ENCODE results near the gene ERV3-1.
A peak's percentile ranks its signal among the peaks of the same experiment; 100 is the strongest.
"Not testable (repeated sequence)": the region's sequence is repeated elsewhere in the genome, so short reads cannot be mapped to it uniquely, and the experiment has no call there.

Gene ERV3-1

DNA sequence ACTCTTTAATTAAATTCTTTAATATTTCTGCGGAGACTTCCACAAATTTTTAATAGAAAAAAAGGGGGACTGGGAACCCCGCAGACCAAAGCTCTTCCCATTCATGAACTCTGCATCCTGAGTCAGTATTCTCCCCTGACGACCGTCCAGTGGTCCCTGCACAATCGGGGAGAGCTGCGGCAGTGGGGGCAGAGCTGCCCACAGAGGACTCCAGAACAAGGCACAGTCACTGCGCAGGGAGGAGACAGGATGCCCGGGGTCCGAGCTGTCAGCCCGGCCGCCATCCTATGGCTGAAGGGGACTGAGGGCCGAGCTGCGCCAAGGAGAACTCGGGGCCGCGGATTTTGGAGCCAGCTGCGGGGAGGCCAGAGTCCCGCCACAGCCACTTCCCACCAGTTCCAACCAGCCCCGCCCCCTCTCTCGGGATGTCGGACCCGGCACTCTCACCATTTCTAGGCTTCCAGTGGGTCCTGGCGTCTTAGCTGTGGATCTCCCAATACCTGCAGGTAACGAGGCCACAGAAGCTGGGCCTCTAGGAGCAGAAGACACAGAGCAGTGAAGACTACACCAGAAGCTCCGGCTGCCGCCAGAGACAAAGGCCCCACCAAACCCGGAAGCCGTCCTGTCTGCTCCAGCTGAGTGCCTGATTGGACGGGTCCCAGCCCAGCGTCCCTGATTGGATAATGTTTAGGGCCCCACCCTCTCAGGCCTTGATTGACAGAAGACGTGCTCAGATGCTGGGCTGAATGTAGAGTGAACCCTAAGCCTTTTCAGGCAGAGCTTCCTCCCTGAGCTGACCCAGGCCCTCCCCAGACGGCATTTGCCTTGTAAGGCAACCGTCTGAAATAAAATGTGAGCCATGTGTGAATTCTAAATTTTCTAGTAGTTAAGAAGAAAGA, at the start of gene ERV3-1:
Gene ERV3-1, minus strand, starts transcription at position 594 of the 899 bp plus-strand sequence. CDS start 13,661 bp downstream, outside the sequence.
- Mint-ChIP-seq H3K27ac (peak within 1 kb of the TSS; percentile 99), H3K4me1 (peaks cover 49% of the 10 kb centered on the region), H3K4me3 (peak within 1 kb of the TSS; percentile 99), H3K9me3 (peaks cover under 1% of the 10 kb centered on the region), H3K36me3 (peaks cover 37% of the 10 kb centered on the region), H3K27me3 (no peaks in the 10 kb centered on the region)
- peak; percentile 100 for ATAC-seq

GRCh38 chr7:65055786-65056185, 49.3 kb upstream of the ERV3-1 start:
- Mint-ChIP-seq H3K4me1 (peaks cover 17% of the 10 kb centered on the region), H3K36me3 (peaks cover 54% of the 10 kb centered on the region)
- ATAC-seq, H3K27ac Mint-ChIP-seq, H3K27me3 Mint-ChIP-seq, H3K4me3 Mint-ChIP-seq, H3K9me3 Mint-ChIP-seq: not testable (repeated sequence)

DNA sequence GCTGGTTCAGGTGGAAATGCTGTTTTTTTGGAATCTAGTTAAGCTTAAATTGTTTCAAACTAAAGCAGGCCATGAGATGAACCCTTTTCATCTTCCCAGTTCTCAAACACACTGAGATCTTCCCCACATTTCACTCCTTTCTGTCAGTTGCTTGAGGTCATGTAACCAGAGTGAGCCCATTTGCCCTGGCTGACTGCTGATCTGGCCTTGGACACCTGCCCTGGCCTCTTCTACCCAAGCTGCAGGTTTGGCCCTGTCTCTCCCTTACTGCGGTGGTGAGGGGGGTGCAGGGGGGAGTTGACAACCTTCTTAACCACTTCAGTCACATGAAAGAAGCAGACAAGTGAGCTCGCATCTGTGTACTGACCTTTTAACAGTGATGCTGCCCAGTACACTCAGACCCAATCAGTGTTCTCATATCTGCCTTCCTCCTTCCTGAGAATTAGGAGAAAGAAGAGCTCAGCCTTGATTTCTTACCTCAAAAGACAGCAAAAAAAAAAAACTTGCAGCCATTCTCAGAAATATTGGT, 48.0 kb upstream of the ERV3-1 start:
- Mint-ChIP-seq H3K4me1 (peaks cover 13% of the 10 kb centered on the region), H3K36me3 (peaks cover 47% of the 10 kb centered on the region)
- not testable (repeated sequence) for H3K27ac Mint-ChIP-seq, H3K27me3 Mint-ChIP-seq, H3K9me3 Mint-ChIP-seq, H3K4me3 Mint-ChIP-seq, ATAC-seq

DNA sequence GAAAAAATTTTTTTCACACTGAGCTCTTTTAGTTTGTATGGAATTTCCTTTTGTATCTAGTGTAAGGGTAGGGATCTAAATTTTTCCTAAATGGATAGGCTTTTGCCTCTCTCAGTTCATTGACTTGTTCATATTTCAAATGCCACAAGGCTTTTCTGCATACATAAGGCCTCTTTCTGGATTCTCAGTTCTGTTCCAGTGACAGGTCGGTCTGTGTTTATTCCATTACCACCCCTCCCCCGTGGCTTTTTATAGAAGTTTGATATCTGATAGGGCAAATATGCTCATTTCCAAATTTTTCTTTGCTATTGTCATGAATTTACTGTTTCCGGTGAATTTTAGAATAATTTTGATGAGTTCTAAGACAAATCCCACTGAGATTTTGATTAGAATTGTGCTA, 45.2 kb upstream of the ERV3-1 start:
- ATAC-seq, H3K9me3 Mint-ChIP-seq, H3K27me3 Mint-ChIP-seq, H3K27ac Mint-ChIP-seq, H3K4me3 Mint-ChIP-seq: not testable (repeated sequence)
- H3K36me3 Mint-ChIP-seq, result peaks cover 32% of the 10 kb centered on the region
- H3K4me1 Mint-ChIP-seq, result peaks cover 13% of the 10 kb centered on the region

DNA sequence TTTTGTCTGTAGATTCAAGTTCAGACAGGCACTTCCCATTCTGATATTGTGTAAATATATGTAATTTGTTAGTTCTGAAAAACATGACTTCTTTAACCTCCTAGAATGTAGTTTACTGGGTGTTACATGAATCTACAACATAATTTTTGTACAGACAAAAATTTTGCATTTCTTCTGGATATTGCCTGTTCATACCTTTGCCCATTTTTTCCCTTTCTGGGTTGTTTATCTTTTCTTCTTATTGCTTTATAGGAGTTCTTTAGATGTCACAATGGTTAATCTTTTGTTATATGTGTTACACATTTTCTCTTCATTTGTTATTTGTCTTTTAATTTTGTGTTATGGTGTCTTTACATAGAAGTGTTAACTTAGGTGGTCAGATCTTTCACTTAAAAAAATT, 44.7 kb upstream of the ERV3-1 start:
- H3K4me1 Mint-ChIP-seq, result peaks cover 13% of the 10 kb centered on the region
- H3K4me3 Mint-ChIP-seq, ATAC-seq, H3K9me3 Mint-ChIP-seq, H3K27me3 Mint-ChIP-seq, H3K27ac Mint-ChIP-seq: not testable (repeated sequence)
- H3K36me3 Mint-ChIP-seq, result peaks cover 26% of the 10 kb centered on the region

DNA sequence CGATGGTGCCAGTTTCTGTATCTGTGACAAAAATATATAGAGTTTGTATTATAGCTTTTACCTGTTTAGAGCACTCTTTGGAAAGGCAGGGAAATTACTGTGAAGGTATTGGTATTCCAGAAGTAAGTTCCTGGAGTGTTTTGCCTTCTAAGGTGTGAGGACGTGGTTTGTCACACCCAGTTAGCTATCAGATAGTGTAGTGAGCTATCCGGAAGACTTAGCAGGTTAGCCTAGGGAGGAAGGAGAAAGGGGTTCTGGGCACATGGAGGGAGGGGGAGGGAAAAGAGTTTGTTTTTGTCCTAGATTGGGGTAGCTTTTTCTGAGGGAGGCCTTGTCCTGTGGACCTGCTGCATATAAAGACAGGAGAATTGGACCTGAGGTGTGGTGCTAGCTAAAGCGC, 39.8 kb upstream of the ERV3-1 start:
- H3K27ac Mint-ChIP-seq, H3K4me1 Mint-ChIP-seq: not testable (repeated sequence)

GRCh38 chr7:65045589-65045988, 39.1 kb upstream of the ERV3-1 start:
- H3K27me3 Mint-ChIP-seq, H3K9me3 Mint-ChIP-seq, H3K4me3 Mint-ChIP-seq, H3K4me1 Mint-ChIP-seq, H3K27ac Mint-ChIP-seq, ATAC-seq, H3K36me3 Mint-ChIP-seq: not testable (repeated sequence)

More for the DNA sequence above, 39.8 kb upstream of the ERV3-1 start:
- peaks cover 11% of the 10 kb centered on the region for H3K36me3 Mint-ChIP-seq
- H3K27me3 Mint-ChIP-seq, H3K4me3 Mint-ChIP-seq, H3K9me3 Mint-ChIP-seq, ATAC-seq: not testable (repeated sequence)

DNA sequence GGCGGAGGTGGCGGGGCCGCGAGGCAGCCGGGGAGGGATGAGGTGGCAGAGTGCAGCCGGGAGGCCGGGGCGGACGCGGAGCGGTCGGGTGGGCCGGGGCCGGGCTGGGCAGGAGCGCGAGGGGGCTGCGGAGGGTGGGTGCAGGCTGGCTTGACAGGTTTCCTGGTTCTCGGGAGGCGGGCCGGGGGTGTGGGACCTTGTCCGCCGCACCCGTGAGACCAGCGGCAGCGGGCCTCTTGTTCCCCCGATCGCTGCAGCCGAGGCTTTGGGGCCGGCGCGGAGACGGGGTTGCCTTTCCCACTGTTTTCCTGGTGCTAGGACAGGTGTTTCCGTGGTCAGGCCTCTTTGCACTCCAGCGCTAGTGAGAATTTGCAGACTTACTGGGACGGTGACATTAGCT, 32.3 kb upstream of the ERV3-1 start:
- not testable (repeated sequence) for H3K36me3 Mint-ChIP-seq, H3K9me3 Mint-ChIP-seq, H3K27me3 Mint-ChIP-seq
- ATAC-seq, result peak; percentile 37
- peak overlapping the region; percentile 78 for H3K4me3 Mint-ChIP-seq
- peak overlapping the region; percentile 82 for H3K27ac Mint-ChIP-seq
- H3K4me1 Mint-ChIP-seq, result peaks cover 20% of the 10 kb centered on the region

- H3K27me3 Mint-ChIP-seq, result no peaks in the 10 kb centered on the region
- ATAC-seq, result peak; percentile 97
- H3K4me3 Mint-ChIP-seq, result peak overlapping the region; percentile 84
- H3K36me3 Mint-ChIP-seq, result no peaks in the 10 kb centered on the region
- peaks cover 20% of the 10 kb centered on the region for H3K4me1 Mint-ChIP-seq
- H3K27ac Mint-ChIP-seq, result peak overlapping the region; percentile 82
- peaks cover under 1% of the 10 kb centered on the region for H3K9me3 Mint-ChIP-seq
These were observed 31.5 kb upstream of the ERV3-1 start for GRCh38 chr7:65037740-65038688.

DNA sequence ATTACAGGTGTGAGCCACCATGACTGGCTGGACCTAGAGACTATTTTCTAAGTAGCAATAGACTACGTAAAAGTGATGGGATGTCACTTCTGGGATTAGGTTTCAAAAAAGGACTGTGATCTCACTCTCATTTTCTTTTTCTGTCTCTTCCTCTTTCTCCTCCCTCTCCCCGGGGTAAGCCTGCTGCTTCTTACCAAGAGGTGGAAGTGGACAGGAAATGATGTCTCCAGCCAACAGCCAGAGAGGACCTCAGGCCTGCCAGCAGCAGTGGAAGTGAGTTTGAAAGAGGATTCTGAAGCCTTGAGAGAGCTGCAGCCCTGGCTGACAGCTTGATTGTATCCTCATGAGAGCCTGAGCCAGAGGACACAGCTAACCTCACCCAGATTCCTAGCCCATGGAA, 30.0 kb upstream of the ERV3-1 start:
- not testable (repeated sequence) for H3K4me3 Mint-ChIP-seq, ATAC-seq
- H3K27ac Mint-ChIP-seq, result peak overlapping the region; percentile 71

GRCh38 chr7:65035469-65035868, 29.0 kb upstream of the ERV3-1 start:
- H3K27ac Mint-ChIP-seq, H3K27me3 Mint-ChIP-seq, H3K36me3 Mint-ChIP-seq, H3K4me3 Mint-ChIP-seq, ATAC-seq, H3K9me3 Mint-ChIP-seq: not testable (repeated sequence)
- H3K4me1 Mint-ChIP-seq, result peaks cover 20% of the 10 kb centered on the region

More for the DNA sequence above, 30.0 kb upstream of the ERV3-1 start:
- H3K4me1 Mint-ChIP-seq, result peaks cover 20% of the 10 kb centered on the region
- H3K36me3 Mint-ChIP-seq, H3K27me3 Mint-ChIP-seq, H3K9me3 Mint-ChIP-seq: not testable (repeated sequence)

DNA sequence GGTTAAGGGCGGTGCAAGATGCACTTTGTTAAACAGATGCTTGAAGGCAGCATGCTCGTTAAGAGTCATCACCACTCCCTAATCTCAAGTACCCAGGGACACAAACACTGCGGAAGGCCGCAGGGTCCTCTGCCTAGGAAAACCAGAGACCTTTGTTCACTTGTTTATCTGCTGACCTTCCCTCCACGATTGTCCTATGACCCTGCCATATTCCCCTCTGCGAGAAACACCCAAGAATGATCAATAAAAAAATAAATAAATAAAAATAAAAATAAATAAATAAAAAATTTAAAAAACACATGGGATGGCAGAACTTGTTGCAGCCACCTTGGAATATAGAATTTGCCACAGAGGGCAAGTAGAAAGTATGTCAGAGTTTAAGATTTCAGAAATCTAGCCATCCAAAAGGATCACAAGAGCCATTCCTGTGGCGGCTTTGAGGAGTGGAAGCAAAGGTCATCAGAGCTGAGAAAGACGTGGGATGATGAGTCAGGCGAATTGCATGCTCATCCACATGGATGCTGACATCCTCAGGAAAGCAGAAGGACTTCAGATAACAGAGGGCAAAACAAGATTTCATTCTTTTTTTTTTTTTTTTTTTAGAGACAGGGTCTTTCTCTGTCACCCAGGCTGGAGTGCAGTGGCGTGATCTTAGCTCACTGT, 27.8 kb upstream of the ERV3-1 start:
- peaks cover 14% of the 10 kb centered on the region for H3K4me1 Mint-ChIP-seq
- H3K27ac Mint-ChIP-seq, H3K4me3 Mint-ChIP-seq, H3K27me3 Mint-ChIP-seq, H3K9me3 Mint-ChIP-seq, H3K36me3 Mint-ChIP-seq, ATAC-seq: not testable (repeated sequence)

- not testable (repeated sequence) for H3K4me1 Mint-ChIP-seq, H3K27me3 Mint-ChIP-seq, H3K36me3 Mint-ChIP-seq, H3K9me3 Mint-ChIP-seq, H3K27ac Mint-ChIP-seq, ATAC-seq, H3K4me3 Mint-ChIP-seq
These were observed 26.9 kb upstream of the ERV3-1 start for GRCh38 chr7:65033391-65033790.

DNA sequence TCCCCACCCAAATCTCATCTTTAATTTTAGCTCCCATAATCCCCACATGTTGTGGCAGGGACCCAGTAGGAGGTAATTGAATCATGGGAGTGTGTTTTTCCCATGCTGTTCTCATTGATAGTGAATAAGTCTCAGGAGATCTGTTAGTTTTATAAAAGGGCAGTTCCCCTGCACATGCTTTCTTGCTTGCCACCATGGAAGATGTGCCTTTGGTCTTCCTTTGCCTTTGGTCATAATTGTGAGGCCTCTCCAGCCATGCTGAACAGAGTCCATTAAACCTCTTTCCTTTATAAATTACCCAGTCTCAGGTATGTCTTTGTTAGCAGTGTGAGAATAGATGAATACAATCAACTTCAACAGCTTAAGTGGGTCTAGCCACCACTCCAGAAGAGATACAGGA, 18.5 kb upstream of the ERV3-1 start:
- not testable (repeated sequence) for H3K4me3 Mint-ChIP-seq, H3K9me3 Mint-ChIP-seq, H3K27ac Mint-ChIP-seq, ATAC-seq, H3K4me1 Mint-ChIP-seq, H3K27me3 Mint-ChIP-seq, H3K36me3 Mint-ChIP-seq

DNA sequence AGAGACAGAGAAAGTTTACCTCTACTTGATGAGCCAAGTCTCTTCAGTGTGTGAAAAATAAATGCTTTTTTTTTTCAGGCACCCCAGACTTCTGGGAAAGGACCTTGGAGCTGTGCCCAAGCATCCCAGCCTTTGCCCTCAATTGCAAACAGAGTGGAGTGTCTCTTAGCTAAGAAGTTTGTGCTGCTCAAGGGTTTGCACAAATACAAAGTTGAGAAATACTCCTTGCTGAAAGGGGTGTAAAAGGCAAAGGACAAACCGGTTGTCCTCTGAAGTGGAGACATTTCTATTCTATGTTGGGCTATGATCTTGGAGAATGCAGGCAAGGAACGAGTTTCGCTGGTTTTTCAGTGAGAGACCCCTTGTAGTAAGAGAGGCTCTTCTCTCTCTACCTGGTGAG, 14.5 kb upstream of the ERV3-1 start:
- not testable (repeated sequence) for H3K27ac Mint-ChIP-seq, H3K4me3 Mint-ChIP-seq, H3K4me1 Mint-ChIP-seq, ATAC-seq, H3K27me3 Mint-ChIP-seq, H3K9me3 Mint-ChIP-seq, H3K36me3 Mint-ChIP-seq
